SK-N-SH (cell line): ENCODE data around the gene SPTBN5.

Source experiments
- POLR2AphosphoS5 ChIP-seq: IDR thresholded peaks from 2 replicates; pipeline ENCODE4 v1.6.1; 2012; ENCODE audit warnings: low read depth, low read length
- REST ChIP-seq: IDR thresholded peaks from 2 replicates; pipeline ENCODE4 v1.6.1; 2012; ENCODE audit warnings: mild to moderate bottlenecking, low read depth, low read length, moderate library complexity
- TEAD4 ChIP-seq: IDR thresholded peaks from 2 replicates; pipeline ENCODE4 v1.4.0; 2012; ENCODE audit warnings: mild to moderate bottlenecking, borderline replicate concordance; ENCODE audit not compliant: insufficient read depth
- USF2 ChIP-seq: fragments of 150-350 bp; IDR thresholded peaks from 2 replicates; pipeline ENCODE4 v1.6.1; 2017; ENCODE audit warnings: antibody characterized with exemption, low read length, low read depth, borderline replicate concordance
- TF ChIP-seq, protein P1 (sequence below): fragments of 200-600 bp; sonication (generic); IDR thresholded peaks from 2 replicates; pipeline ENCODE4 v1.6.1; 2017; ENCODE audit warnings: antibody characterized with exemption, mild to moderate bottlenecking, moderate library complexity
- TF ChIP-seq, protein P2 (sequence below): IDR thresholded peaks from 2 replicates; pipeline ENCODE4; 2012

- no peak for TF ChIP-seq POLR2AphosphoS5
- TF ChIP-seq, protein P1, sequence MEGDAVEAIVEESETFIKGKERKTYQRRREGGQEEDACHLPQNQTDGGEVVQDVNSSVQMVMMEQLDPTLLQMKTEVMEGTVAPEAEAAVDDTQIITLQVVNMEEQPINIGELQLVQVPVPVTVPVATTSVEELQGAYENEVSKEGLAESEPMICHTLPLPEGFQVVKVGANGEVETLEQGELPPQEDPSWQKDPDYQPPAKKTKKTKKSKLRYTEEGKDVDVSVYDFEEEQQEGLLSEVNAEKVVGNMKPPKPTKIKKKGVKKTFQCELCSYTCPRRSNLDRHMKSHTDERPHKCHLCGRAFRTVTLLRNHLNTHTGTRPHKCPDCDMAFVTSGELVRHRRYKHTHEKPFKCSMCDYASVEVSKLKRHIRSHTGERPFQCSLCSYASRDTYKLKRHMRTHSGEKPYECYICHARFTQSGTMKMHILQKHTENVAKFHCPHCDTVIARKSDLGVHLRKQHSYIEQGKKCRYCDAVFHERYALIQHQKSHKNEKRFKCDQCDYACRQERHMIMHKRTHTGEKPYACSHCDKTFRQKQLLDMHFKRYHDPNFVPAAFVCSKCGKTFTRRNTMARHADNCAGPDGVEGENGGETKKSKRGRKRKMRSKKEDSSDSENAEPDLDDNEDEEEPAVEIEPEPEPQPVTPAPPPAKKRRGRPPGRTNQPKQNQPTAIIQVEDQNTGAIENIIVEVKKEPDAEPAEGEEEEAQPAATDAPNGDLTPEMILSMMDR: no peak
- TF ChIP-seq USF2: no peak
- TF ChIP-seq, protein P2, sequence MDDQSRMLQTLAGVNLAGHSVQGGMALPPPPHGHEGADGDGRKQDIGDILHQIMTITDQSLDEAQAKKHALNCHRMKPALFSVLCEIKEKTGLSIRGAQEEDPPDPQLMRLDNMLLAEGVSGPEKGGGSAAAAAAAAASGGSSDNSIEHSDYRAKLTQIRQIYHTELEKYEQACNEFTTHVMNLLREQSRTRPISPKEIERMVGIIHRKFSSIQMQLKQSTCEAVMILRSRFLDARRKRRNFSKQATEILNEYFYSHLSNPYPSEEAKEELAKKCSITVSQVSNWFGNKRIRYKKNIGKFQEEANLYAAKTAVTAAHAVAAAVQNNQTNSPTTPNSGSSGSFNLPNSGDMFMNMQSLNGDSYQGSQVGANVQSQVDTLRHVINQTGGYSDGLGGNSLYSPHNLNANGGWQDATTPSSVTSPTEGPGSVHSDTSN: no peak
- no peak for TF ChIP-seq REST
- no peak for TF ChIP-seq TEAD4
These were observed 15.0 kb upstream of the SPTBN5 start for GRCh38 chr15:41908736-41909461.
